Femur (tissue), 1 donor: ENCODE results near the gene SRSF9.
"Not testable (repeated sequence)": the region's sequence is repeated elsewhere in the genome, so short reads cannot be mapped to it uniquely, and the experiment has no call there.

Experiments used
- DNase-seq: peaks from one replicate; pipeline ENCODE4 v3.0.0-alpha.2; 2017

Gene SRSF9

DNA sequence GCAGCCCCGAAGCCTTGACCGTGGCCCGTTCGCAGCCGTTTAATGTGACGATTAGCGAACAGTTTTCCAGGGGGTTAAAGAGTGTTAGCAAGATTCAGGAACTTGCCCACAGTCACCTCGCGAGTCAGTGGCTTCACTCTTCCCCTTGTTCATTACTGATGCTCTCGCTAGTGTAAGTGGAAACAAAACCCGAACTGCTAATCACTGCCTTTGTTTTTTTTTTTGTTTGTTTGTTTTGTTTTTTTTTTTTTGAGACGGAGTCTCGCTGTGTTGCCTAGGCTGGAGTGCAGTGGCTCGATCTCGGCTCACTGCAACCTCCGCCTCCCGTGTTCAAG is 22.7 kb downstream of the SRSF9 start:
- not testable (repeated sequence) for DNase-seq

DNA sequence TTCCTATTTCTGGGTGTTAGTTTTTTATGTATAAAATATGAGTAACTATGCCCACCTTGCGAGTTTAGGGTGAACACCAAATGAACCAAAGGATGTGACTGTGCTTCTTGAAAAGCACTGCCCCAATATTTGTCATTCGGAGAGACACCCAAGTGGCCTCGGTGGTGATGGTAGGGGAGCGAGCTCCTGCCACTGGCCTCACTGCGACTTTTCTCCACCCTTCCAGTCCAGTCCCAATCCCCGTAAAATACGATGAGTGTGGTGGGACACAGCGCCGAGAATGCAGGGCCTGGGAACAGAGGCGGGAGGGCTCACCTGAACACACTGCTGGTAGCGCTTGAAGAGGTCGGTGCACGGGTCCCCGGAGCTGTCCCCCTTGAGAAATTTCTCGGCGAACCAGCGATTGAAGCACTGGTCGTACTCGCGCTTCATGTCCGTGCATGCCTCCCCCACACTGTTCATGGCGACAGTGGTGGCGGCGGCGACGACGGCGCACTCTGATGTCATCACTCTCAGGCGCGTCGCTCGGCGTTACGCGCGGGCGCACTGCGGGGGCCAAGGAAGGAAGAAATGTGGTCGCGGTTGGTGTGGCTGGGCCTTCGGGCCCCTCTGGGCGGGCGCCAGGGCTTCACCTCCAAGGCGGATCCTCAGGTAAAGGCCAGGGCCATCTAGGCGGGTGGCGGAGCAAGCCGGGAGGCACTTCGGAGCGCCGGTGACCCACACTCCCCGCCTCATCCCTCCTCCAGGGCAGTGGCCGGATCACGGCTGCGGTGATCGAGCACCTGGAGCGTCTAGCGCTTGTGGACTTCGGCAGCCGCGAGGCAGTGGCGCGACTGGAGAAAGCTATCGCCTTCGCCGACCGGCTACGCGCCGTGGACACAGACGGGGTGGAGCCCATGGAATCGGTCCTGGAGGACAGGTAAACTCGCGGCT is 23.4 kb downstream of the SRSF9 start, which contains the start of the genes GATC and TRIAP1:
Gene GATC (plus strand): TSS at position 534 of the 933 bp plus-strand sequence. CDS start 37 bp downstream, at position 571.
Gene TRIAP1 (minus strand): TSS at position 474 of the 933 bp plus-strand sequence. CDS start 12 bp downstream, at position 462.
- DNase-seq: peak; percentile 93

DNA sequence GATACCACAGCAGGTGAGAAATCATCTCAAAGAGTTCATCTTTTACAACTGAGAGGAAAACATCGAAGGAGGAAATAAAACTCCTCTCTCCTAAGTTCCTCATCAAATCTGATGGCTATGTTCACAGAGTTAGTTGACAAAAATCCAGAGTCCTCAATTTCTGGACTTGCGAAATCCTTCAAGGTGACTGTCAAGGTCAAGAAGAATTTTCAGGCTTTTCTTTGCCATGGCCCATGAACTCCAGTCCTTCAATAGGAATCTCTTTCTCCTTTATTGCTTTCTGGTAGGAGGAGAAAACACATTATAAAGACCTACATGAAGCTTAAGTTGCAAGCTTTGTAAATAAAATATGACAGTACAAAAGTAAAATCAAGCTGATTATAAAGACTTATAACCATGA is 24.9 kb downstream of the SRSF9 start:
- no peak for DNase-seq

DNA sequence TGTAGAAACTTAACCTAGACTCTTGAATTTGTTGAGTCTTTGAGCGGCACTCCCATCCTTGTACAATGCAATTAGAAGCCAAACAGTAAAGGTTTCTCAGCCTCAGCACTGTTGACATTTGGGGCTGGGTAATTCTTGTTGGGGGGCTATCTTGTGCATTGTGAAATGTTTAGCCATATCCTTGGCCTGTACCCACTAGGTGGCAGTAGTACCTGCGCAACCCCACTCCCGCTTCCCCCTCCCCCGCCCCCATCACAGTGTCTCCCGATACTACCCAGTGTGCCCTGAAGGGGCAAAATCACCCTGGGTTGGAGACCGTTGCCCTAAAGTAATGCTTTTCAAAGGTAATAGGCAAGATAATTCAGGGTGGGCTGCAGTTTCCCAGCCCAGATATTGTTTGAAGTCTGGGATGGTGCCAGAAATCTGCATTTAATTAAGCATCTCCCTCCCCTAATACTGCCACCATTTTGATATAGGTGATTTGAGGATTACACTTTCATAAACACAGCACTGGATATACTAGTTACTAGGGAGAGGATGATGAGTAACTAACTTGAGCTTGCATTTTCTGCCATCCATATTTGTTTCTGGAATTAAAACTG is 29.8 kb downstream of the SRSF9 start:
- peak; percentile 59 for DNase-seq

DNA sequence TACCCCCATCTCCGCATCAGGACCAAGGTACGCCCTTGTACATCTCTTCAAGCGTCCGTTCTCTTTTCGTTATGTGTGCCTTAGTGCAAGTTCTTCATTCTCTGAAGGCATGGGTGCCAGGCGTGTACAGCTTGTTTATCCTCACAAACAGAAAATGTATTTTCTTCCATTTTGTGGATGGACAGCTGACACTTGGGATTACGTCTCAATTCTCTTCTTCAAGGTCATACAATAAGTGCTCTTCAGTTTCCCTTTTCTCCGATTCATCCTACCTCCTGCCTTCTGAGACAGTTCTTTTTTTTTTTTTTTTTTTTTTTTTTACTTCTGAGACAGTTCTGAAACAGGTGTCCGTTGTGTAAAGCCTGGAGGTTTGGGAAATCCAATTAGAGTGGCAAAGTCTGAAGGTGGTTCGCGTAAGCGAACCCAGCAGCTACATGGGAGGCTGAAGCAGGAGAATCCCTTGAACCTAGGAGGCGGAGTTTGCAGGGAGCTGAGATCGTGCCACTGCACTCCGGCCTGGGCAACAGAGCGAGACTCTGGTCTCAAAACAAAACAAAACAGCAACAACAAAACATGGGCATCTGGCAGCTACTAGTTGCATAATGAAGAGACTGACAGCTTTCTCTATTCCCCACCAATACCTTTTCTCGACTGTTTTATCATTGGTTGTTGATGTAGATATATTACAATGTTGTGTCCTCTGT is 30.9 kb downstream of the SRSF9 start:
- no peak for DNase-seq

DNA sequence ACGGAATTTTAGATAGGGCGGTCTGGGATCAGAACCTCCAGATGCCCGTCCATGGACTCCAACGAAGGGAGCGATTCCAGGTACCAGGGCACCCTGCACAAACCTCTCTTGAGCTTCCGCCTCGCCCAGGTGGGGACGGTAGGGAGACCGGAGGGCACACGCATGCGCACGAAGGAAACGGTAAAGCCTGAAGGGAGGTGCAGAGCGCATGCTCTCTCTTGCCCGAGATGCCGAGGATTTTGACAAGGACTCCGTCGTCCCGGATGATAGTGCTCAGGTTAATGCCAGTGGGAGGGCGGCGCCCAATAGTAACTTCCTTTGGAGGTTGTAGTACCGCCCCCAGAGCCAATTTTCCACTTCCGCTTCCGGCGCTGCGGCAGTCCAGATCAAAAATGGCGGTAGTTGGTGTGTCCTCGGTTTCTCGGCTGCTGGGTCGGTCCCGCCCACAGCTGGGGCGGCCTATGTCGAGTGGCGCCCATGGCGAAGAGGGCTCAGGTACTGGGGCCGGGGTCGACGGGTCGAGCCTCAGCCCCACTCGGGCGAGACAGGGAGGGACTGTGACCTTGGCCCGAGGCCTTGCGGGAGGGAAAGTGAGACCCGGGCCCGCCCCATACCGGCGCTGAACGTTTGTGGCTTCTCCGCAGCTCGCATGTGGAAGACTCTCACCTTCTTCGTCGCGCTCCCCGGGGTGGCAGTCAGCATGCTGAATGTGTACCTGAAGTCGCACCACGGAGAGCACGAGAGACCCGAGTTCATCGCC is 31.6 kb downstream of the SRSF9 start, which contains the start of gene COX6A1:
Gene COX6A1 (plus strand): TSS at position 379 of the 760 bp plus-strand sequence. CDS start 14 bp downstream, at position 393.
- peak; percentile 97 for DNase-seq

DNA sequence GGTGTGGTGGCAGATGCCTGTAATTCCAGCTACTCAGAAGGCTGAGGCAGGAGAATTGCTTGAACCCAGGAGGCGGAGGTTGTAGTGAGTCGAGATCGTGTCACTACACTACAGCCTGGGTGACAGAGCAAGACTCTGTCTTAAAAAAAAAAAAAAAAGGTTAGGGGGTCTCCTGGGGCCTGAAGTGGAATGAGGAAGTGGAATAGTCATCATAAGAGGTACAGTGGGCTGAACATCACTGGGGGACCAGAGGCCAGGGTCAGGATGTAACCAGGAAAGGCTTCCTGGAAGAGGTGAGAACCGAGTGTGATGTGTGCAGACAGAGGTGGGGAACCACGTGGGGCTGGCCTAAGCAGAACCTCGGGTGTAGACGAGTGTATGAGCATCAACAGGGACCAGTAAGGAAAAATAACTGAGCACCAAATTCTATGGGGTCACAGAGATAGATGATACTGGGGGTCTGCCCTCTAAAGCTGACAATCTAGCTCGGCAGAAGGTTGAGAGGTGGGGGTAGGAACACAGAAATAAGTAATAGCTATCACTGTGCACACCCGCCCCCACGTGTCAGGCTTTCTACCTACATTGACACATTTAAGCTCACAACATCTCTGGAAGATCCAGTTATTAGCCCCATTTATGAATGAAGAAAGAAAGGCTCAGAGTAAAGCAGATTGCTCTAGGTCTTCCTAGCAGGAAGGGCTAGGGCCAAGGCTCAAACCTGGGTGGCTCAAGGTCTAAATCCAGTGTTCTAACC is 36.6 kb downstream of the SRSF9 start:
- DNase-seq: no peak

DNA sequence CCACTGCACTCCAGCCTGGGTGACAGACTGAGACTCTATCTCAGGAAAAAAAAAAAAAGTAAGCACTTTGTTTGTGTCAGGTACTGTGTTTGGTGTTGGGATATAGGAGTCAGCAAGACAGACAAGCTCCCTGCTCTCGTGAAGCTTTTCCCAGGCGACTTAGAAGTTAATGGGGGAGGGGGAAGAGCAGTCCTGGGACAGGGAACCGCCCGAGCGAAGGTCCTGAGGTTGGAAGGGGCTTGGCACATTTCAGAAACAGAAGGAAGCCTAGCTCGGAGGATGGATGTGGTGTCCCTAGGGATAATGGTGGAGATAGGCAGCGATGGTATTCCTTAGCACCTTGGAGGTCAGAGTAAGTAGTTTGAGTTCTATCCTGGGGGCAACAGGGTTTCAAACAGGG is 40.2 kb downstream of the SRSF9 start:
- DNase-seq: no peak

DNA sequence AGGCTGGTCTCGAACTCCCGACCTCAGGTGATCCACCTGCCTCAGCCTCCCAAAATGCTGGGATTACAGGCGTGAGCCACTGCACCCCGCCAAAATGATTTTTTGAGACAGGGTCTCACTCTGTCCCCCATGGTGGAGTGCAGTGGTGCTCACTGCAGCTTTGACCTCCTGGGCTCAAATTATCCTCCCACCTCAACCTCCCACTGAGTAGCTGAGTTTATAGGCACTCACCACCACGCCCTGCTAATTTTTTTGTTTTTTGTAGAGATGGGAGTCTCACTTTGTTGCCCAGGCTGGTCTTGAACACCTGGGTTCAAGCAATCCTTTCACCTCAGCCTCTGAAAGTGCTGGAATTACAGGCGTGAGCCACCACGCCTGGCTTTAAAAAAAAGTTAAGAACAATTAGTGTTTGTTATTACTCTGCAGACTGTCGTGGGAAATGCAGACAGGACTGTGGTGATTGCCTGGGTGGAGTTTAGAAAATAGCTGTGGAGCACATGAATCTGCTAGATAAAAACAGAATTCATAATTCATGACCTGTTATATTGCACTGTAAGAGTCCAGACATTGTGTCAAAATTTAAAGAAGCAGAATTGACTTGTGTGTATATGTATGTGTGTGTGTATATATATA is 40.8 kb downstream of the SRSF9 start:
- DNase-seq: no peak

DNA sequence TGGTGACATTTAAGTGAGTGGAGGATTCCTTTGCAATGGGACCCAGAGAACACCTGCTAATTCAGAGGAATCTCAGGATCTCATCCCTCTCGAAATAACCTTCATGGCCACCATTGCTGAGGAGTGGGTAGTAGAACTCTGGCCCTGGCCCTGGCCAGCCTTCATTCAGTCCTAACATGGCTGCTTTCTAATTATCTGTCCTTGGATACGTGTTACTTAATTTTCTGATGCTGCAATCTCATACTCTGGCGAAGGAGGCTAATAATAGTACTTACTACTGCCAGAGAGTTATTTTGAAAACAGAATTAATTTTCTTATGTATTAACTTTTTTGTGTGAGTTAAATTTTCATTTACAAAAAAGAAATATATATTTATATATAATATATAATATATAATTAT is 43.8 kb downstream of the SRSF9 start:
- no peak for DNase-seq

DNA sequence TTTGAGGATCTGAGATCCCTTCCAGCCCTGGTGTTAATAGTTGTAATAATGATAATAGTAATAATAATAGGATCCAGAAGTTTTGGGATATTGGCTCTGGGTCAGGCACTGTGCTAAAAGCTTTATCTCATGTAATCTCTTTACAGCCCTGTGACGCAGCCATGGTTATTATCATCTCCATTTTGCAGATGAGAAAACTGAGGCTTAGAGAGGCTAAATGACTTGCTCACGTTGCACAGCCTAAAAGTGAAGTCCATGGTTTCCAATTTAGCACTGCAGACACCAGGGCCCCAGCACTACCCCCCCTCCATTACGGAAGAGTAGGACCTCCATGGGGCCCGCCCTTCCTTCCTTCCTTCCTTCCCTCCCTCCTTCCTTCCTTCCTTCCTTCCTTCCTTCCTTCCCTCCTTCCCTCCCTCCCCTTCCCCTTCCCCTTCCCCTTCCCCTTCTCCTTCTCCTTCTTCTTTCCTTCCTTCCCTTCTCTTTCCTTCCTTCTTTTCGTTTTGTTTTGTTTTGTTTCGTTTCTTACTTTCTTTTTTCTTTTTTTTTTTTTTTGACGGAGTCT is 46.6 kb downstream of the SRSF9 start:
- no peak for DNase-seq

DNA sequence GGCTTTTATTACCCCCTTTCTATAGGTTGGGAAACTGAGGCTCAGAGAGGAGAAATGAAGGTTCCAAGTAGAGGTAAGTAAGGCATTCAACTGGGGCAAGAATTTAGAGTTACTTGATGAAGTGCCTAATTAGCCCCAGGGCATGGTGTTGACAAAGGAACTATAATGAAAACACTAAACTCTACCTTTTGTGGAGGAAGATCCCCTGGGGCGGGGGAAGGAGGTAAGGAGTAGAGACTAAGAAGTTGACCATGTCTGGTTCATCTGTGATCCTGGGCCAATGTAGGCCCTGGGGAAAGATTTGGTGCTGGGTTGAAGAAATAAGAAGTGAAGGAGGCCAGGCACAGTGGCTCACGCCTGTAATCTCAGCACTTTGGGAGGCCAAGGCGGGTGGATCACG is 47.8 kb downstream of the SRSF9 start:
- DNase-seq: no peak

DNA sequence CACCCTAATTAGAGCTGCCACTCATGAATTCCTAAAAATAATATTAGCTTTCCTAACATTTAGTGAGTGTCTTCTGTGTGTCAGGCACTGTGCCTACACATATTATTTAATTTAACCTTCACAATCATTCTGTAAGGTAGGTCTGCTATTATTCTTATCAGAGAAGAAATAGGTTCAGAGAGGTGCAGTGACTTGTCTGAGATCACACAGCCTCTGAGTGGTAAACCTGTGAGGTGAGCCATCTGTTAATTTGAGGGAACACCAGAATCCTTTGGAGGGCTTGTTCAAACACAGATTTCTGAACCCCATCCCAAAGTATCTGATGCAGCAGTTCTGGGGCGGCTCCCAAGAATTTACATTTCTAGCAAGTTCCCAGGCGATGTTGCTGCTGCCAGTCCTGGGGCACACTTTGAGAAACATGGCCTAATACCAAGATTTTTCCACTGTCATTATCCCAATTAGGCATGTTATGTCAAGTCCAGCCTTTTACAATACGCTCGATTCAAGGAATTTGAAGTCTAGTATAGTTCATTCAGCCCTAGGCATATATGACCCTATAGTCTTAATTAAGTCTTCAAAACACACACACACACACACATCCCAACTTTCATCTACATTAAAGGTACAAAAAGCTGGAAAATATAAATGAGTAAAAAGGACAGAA is 51.5 kb downstream of the SRSF9 start:
- DNase-seq: no peak

DNA sequence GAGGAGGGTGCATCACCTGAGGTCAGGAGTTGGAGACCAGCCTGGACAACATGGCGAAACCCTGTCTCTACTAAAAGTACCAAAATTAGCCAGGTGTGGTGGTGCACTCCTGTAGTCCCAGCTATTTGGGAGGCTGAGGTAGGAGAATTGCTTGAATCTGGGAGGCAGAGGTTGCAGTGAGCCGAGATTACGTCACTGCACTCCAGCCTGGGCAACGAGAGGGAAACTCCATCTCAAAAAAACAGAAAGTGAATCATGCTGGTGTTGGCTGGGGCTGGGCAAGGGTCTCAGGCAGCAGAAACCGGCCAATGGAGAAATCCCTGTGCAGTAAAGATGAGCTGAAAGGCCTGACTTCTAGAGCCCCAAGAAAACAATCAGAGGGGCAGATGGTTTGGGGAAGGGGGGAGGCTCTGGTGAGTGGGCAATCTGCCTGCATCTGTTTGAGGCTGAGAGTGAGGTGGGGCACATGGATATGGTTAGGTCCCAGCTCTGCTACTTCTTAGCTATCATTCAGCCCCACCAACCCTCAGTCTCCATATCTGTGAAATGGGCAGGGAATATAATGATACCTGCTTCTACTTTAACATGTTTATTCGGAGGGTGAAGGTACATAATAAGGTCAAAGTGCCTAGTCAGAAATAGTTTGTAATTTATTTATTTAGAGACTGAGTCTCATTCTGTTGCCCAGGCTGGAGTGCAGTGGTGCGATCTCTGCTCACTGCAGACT is 52.9 kb downstream of the SRSF9 start:
- no peak for DNase-seq

DNA sequence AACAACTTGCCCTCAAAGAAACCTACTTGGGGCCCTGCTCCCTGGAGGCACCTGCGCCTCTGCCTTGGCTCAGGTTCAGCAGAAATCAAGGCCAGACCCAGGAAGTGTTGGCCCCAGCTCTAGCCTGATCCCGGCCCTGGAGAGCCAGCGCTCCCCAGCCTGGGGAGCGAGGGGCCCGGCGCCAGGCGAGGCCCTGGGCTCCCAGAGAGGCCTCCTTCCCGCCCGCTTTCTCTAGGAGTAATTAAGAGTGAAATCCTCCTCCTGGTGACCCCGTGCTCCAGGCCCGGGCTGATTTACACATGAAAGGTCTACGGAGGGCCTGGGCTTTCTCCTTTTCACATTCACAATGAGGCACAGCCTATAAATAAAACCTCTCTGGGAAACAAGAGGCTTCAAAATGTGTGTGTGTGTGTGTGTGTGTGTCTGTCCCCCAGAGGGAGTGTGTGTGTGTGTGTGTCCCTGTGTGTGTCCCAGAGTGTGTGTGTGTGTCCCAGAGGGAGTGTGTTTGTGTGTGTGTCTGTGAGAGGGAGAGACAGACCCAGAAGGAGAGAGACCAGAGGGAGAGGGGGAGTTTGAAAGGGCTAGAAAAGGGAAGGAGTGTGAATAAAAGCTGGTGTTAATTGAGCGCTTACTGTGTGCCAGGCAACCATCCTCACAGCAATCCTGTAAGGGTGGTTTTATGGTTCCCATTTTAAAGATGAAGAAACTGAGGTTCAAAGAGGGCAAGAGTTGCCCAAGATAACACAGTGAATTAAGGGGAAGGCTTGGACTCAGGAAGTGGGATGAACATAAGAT is 55.5 kb downstream of the SRSF9 start:
- DNase-seq: no peak

DNA sequence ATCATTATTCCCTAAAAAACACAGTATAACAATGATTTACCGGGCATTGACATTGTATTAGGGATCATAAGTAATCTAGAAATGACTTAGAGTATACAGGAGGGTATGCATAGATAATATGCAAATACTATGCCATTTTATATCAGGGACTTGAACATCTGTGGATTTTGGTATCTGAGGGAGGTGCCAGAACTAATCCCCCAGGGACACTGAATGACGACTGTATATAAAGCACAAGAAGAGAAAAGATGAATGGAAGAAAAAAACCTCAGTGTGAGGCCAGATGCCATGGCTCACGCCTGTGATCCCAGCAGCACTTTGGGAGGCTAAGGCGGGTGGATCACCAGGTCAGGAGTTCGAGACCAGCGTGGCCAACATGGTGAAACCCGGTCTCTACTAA is 57.1 kb downstream of the SRSF9 start:
- DNase-seq: no peak
